Gastrocnemius medialis (tissue), 4 donors: Measurements from ENCODE around the gene WDR4. TPM values are rescaled to one million over a fixed set of nuclear protein-coding genes. Genes with fewer than 3 reads are reported as not detected.
"Not testable (repeated sequence)": the region's sequence is repeated elsewhere in the genome, so short reads cannot be mapped to it uniquely, and the experiment has no call there.

Source experiments
- ATAC-seq, 2 donors: fragments of 150-250 bp; one replicate each; pipeline ENCODE4 v1.9.1; 2016
- DNase-seq, 2 donors: peaks; one replicate each; pipeline ENCODE4 v3.0.0-alpha.2; 2019
- H3K27ac ChIP-seq, 4 donors: fragments of 200-600 bp; sonication (generic); 1 replicate in 1 of 4; 2 replicates in 3 of 4; pipeline ENCODE4 v1.5.1; 2016 to 2018; ENCODE audit warnings: mild to moderate bottlenecking in 2 of 4, moderate library complexity in 1 of 4
- H3K27me3 ChIP-seq, 3 donors: fragments of 200-600 bp; sonication (generic) in 2 of 3; 1 replicate in 1 of 3; 2 replicates in 2 of 3; pipeline versions ENCODE4 v1.5.1 to v1.6.0; 2016 to 2019; ENCODE audit warnings: mild to moderate bottlenecking in 1 of 3, moderate library complexity in 1 of 3
- H3K36me3 ChIP-seq, 2 donors: fragments of 200-600 bp; sonication (generic) in 1 of 2; one replicate each; pipeline ENCODE4 v1.5.1; 2017 to 2018
- H3K4me1 ChIP-seq, 2 donors: fragments of 200-600 bp; sonication (generic) in 1 of 2; one replicate each; pipeline ENCODE4 v1.5.1; 2016 to 2017; ENCODE audit warnings: mild to moderate bottlenecking in 2 of 2
- H3K4me3 ChIP-seq, 4 donors: fragments of 200-600 bp; sonication (generic) in 3 of 4; 1 replicate in 1 of 4; 2 replicates in 3 of 4; pipeline ENCODE4 v1.5.1; 2016 to 2019; ENCODE audit warnings: mild to moderate bottlenecking in 2 of 4
- H3K9me3 ChIP-seq, 3 donors: fragments of 200-600 bp; sonication (generic) in 2 of 3; 1 replicate in 1 of 3; 2 replicates in 2 of 3; pipeline ENCODE4 v1.5.1; 2016 to 2019
- CTCF ChIP-seq, 5 experiments: fragments of 450-650 bp in 3 of 5; fragments of 200-600 bp in 2 of 5; sonication (generic) in 2 of 5; IDR thresholded peaks in 4 of 5; conservative IDR thresholded peaks in 1 of 5; 1 replicate in 4 of 5; 2 replicates in 1 of 5; pipeline ENCODE4 v1.5.1; 2016 to 2019; ENCODE audit warnings: antibody characterized with exemption in 5 of 5, mild to moderate bottlenecking in 3 of 5, moderate library complexity in 3 of 5
- POLR2A ChIP-seq, 2 donors: fragments of 450-650 bp; IDR thresholded peaks; one replicate each; pipeline ENCODE4 v1.6.1; 2017; ENCODE audit warnings: antibody characterized with exemption in 2 of 2, mild to moderate bottlenecking in 2 of 2, moderate library complexity in 2 of 2
- in situ Hi-C, 4 donors: fragments of 200-750 bp; cut with MboI; loops; one replicate each; pipeline versions ENCODE4 v1.15.0 to v1.8.0; 2017; ENCODE audit warnings: low sequenced_read_pairs in 4 of 4
- intact Hi-C: fragments of 100-400 bp; cut with DNase I; formaldehyde crosslinking; loops from one replicate; pipeline ENCODE4 v1.15.1; 2023; ENCODE audit warnings: low total_unique reads
- total RNA-seq, 4 donors: library from RNA; depleted of rRNA; stranded (reverse); fragments of >200 nt; gene quantifications; one replicate each; pipeline versions ENCODE4 v1.1.0 to v1.2.3, GENCODE V29; 2016

WDR4 gene
- total RNA-seq, 4 donors from 2014 or later, result 1.9 to 13.3 (median 4.4) TPM

- Histone ChIP-seq H3K27ac (no peak overlapping the region), H3K4me1 (peaks cover 11 to 12% of the 10 kb centered on the region in 2 donors), H3K9me3 (no peaks in the 10 kb centered on the region), H3K36me3 (peaks cover 0 to 59% of the 10 kb centered on the region in 2 donors), H3K27me3 (no peaks in the 10 kb centered on the region), H3K4me3 (no peak overlapping the region)
- ATAC-seq (no peak), DNase-seq (no peak)
- in situ Hi-C loops, result no loop called here
- intact Hi-C loops, result no loop called here
- no peak for TF ChIP-seq POLR2A (IDR thresholded peaks at IDR 0.05)
Observed at GRCh38 chr21:42847051-42847707, 32.2 kb downstream of the WDR4 start.

GRCh38 chr21:42846221-42846620 is 33.1 kb downstream of the WDR4 start:
- intact Hi-C loops (no loop called here), in situ Hi-C loops (no loop called here)
- peaks cover 0 to 55% of the 10 kb centered on the region in 2 donors for H3K36me3 ChIP-seq
- DNase-seq (peak in 1 of 2 donors; percentile 2), ATAC-seq (no peak)
- H3K9me3 ChIP-seq, result no peaks in the 10 kb centered on the region
- no peak overlapping the region for H3K4me3 ChIP-seq
- no peak for TF ChIP-seq CTCF (IDR thresholded peaks at IDR 0.05 in 4 of 5, conservative IDR thresholded peaks at IDR 0.05 in 1 of 5)
- no peak for TF ChIP-seq POLR2A (IDR thresholded peaks at IDR 0.05)
- H3K4me1 ChIP-seq, result peaks cover 11 to 12% of the 10 kb centered on the region in 2 donors
- H3K27me3 ChIP-seq, result no peaks in the 10 kb centered on the region
- no peak overlapping the region for H3K27ac ChIP-seq

GRCh38 chr21:42845296-42845965 is 33.9 kb downstream of the WDR4 start:
- Histone ChIP-seq H3K27me3 (no peaks in the 10 kb centered on the region), H3K36me3 (peaks cover 0 to 56% of the 10 kb centered on the region in 2 donors), H3K27ac (peak overlapping the region; percentile 6 to 64 (median 60)), H3K9me3 (no peaks in the 10 kb centered on the region), H3K4me1 (peaks cover 11 to 12% of the 10 kb centered on the region in 2 donors), H3K4me3 (no peak overlapping the region)
- intact Hi-C loops (no loop called here), in situ Hi-C loops (no loop called here)
- DNase-seq (peak in 1 of 2 donors; percentile 65), ATAC-seq (peak; percentile 50 to 70)
- no peak for TF ChIP-seq CTCF (IDR thresholded peaks at IDR 0.05 in 4 of 5, conservative IDR thresholded peaks at IDR 0.05 in 1 of 5)
- no peak for TF ChIP-seq POLR2A (IDR thresholded peaks at IDR 0.05)

- H3K4me1 ChIP-seq, result peaks cover 11 to 12% of the 10 kb centered on the region in 2 donors
- DNase-seq (peak; percentile 51 to 86), ATAC-seq (peak; percentile 84 to 88)
- H3K36me3 ChIP-seq, result peaks cover 0 to 54% of the 10 kb centered on the region in 2 donors
- no peaks in the 10 kb centered on the region for H3K27me3 ChIP-seq
- intact Hi-C loops, result no loop called here
- H3K4me3 ChIP-seq, result no peak overlapping the region
- no peaks in the 10 kb centered on the region for H3K9me3 ChIP-seq
- in situ Hi-C loops, result no loop called here
- H3K27ac ChIP-seq, result peak overlapping the region; percentile 22 to 64 (median 60)
- no peak for TF ChIP-seq CTCF (IDR thresholded peaks at IDR 0.05 in 4 of 5, conservative IDR thresholded peaks at IDR 0.05 in 1 of 5)
- no peak for TF ChIP-seq POLR2A (IDR thresholded peaks at IDR 0.05)
Observed at GRCh38 chr21:42844411-42845113, 34.8 kb downstream of the WDR4 start.

- in situ Hi-C loops (no loop called here), intact Hi-C loops (no loop called here)
- Histone ChIP-seq H3K27me3 (no peaks in the 10 kb centered on the region), H3K9me3 (no peaks in the 10 kb centered on the region), H3K27ac (no peak overlapping the region), H3K4me1 (peaks cover 11 to 12% of the 10 kb centered on the region in 2 donors), H3K36me3 (peaks cover 0 to 57% of the 10 kb centered on the region in 2 donors), H3K4me3 (no peak overlapping the region)
- no peak for DNase-seq
- TF ChIP-seq CTCF (IDR thresholded peaks at IDR 0.05 in 4 of 5, conservative IDR thresholded peaks at IDR 0.05 in 1 of 5), result no peak
- TF ChIP-seq POLR2A (IDR thresholded peaks at IDR 0.05), result no peak
- ATAC-seq, result no peak
Observed at GRCh38 chr21:42843056-42843455, 36.3 kb downstream of the WDR4 start.

GRCh38 chr21:42841916-42842655 is 37.3 kb downstream of the WDR4 start:
- not testable (repeated sequence) for H3K4me3 ChIP-seq

More at GRCh38 chr21:42841916-42842655, 37.3 kb downstream of the WDR4 start:
- H3K36me3 ChIP-seq, result peaks cover 0 to 51% of the 10 kb centered on the region in 2 donors
- H3K27me3 ChIP-seq, in situ Hi-C loops, H3K9me3 ChIP-seq, ATAC-seq, intact Hi-C loops, H3K27ac ChIP-seq: not testable (repeated sequence)
- peaks cover 11 to 12% of the 10 kb centered on the region in 2 donors for H3K4me1 ChIP-seq
- peak in 1 of 2 donors; percentile 6 for DNase-seq
